HUES48 (cell line): ENCODE data around the gene ZNF771.

Experiments used
- H3K27ac ChIP-seq: one replicate; pipeline ENCODE4 v1.7.0; 2013; ENCODE audit warnings: low read depth, low read length, inconsistent platforms
- H3K27me3 ChIP-seq: 2 replicates; pipeline ENCODE4 v1.6.1; 2013; ENCODE audit warnings: mild to moderate bottlenecking, low read length; ENCODE audit not compliant: control insufficient read depth, insufficient read depth
- H3K36me3 ChIP-seq: 2 replicates; pipeline ENCODE4 v1.6.1; 2013; ENCODE audit warnings: low read length; ENCODE audit not compliant: control insufficient read depth, insufficient read depth
- H3K4me1 ChIP-seq: 2 replicates; pipeline ENCODE4 v1.6.1; 2013; ENCODE audit warnings: mild to moderate bottlenecking, low read length; ENCODE audit not compliant: control insufficient read depth, insufficient read depth
- H3K4me3 ChIP-seq: 2 replicates; pipeline ENCODE4 v1.5.1; 2013; ENCODE audit warnings: mild to moderate bottlenecking, low read depth, low read length
- H3K9ac ChIP-seq: 2 replicates; pipeline ENCODE4 v1.6.1; 2013; ENCODE audit warnings: mild to moderate bottlenecking, low read depth, low read length, moderate library complexity
- H3K9me3 ChIP-seq: 2 replicates; pipeline ENCODE4 v1.6.1; 2013; ENCODE audit warnings: low read length; ENCODE audit not compliant: control insufficient read depth, insufficient read depth

The ZNF771 gene

GRCh38 chr16:30406795-30407101, 658 bp upstream of the ZNF771 start:
- H3K36me3 ChIP-seq: peaks cover 15% of the 10 kb centered on the region
- H3K27me3 ChIP-seq: no peaks in the 10 kb centered on the region
- peaks cover 6% of the 10 kb centered on the region; the same call in 1 of the 2 replicates for H3K4me1 ChIP-seq
- no peaks in the 10 kb centered on the region for H3K9me3 ChIP-seq
- peak overlapping the region; percentile 95 for H3K27ac ChIP-seq
- peak overlapping the region; percentile 90 for H3K9ac ChIP-seq
- H3K4me3 ChIP-seq: peak overlapping the region; percentile 96

- H3K4me1 ChIP-seq: peaks cover 6% of the 10 kb centered on the region; the same call in 1 of the 2 replicates
- H3K27ac ChIP-seq: peak overlapping the region; percentile 95
- H3K9me3 ChIP-seq: no peaks in the 10 kb centered on the region
- peak overlapping the region; percentile 84 for H3K9ac ChIP-seq
- peak overlapping the region; percentile 96 for H3K4me3 ChIP-seq
- H3K36me3 ChIP-seq: peaks cover 26% of the 10 kb centered on the region
- H3K27me3 ChIP-seq: no peaks in the 10 kb centered on the region
These were observed 563 bp downstream of the ZNF771 start for GRCh38 chr16:30407804-30408534.

- H3K4me1 ChIP-seq: peaks cover 6% of the 10 kb centered on the region; the same call in 1 of the 2 replicates
- no peak overlapping the region for H3K4me3 ChIP-seq
- peak overlapping the region; percentile 51 for H3K27ac ChIP-seq
- H3K27me3 ChIP-seq: no peaks in the 10 kb centered on the region
- no peaks in the 10 kb centered on the region for H3K9me3 ChIP-seq
- H3K36me3 ChIP-seq: peaks cover 40% of the 10 kb centered on the region
- H3K9ac ChIP-seq: no peak overlapping the region
These were observed 2.0 kb downstream of the ZNF771 start for GRCh38 chr16:30409125-30410060.

- H3K9ac ChIP-seq: no peak overlapping the region
- H3K36me3 ChIP-seq: peaks cover 41% of the 10 kb centered on the region
- H3K27me3 ChIP-seq: no peaks in the 10 kb centered on the region
- no peaks in the 10 kb centered on the region for H3K9me3 ChIP-seq
- peaks cover 6% of the 10 kb centered on the region for H3K4me1 ChIP-seq
- H3K4me3 ChIP-seq: no peak overlapping the region
- no peak overlapping the region for H3K27ac ChIP-seq
These were observed 5.9 kb downstream of the ZNF771 start for GRCh38 chr16:30413112-30413806.

- Histone ChIP-seq H3K4me1 (peaks cover 10% of the 10 kb centered on the region), H3K4me3 (no peak overlapping the region), H3K36me3 (peaks cover 41% of the 10 kb centered on the region), H3K9ac (no peak overlapping the region), H3K27ac (no peak overlapping the region), H3K9me3 (no peaks in the 10 kb centered on the region), H3K27me3 (no peaks in the 10 kb centered on the region)
These were observed 6.8 kb downstream of the ZNF771 start for GRCh38 chr16:30414159-30414558.

- peaks cover 5% of the 10 kb centered on the region for H3K4me1 ChIP-seq
- H3K9ac ChIP-seq: no peak overlapping the region
- H3K27me3 ChIP-seq: no peaks in the 10 kb centered on the region
- H3K36me3 ChIP-seq: peaks cover 43% of the 10 kb centered on the region
- H3K9me3 ChIP-seq: no peaks in the 10 kb centered on the region
- H3K27ac ChIP-seq: no peak overlapping the region
- no peak overlapping the region for H3K4me3 ChIP-seq
These were observed 8.7 kb downstream of the ZNF771 start for GRCh38 chr16:30416047-30416603.

GRCh38 chr16:30416624-30417528, 9.5 kb downstream of the ZNF771 start:
- H3K9ac ChIP-seq: peak overlapping the region; percentile 39; the same call in 1 of the 2 replicates

GRCh38 chr16:30417529-30418349, 10.3 kb downstream of the ZNF771 start:
- Histone ChIP-seq H3K9me3 (no peaks in the 10 kb centered on the region), H3K9ac (peak overlapping the region; percentile 39; the same call in 1 of the 2 replicates), H3K27me3 (no peaks in the 10 kb centered on the region), H3K4me3 (peak overlapping the region; percentile 62), H3K36me3 (peaks cover 42% of the 10 kb centered on the region), H3K4me1 (peaks cover 5% of the 10 kb centered on the region), H3K27ac (peak overlapping the region; percentile 76)

More at GRCh38 chr16:30416624-30417528, 9.5 kb downstream of the ZNF771 start:
- Histone ChIP-seq H3K4me3 (peak overlapping the region; percentile 62), H3K36me3 (peaks cover 42% of the 10 kb centered on the region), H3K27ac (peak overlapping the region; percentile 76), H3K27me3 (no peaks in the 10 kb centered on the region), H3K4me1 (peaks cover 5% of the 10 kb centered on the region), H3K9me3 (no peaks in the 10 kb centered on the region)

GRCh38 chr16:30418350-30419181, 11.2 kb downstream of the ZNF771 start:
- H3K4me1 ChIP-seq: peaks cover 5% of the 10 kb centered on the region
- H3K4me3 ChIP-seq: peak overlapping the region; percentile 62
- H3K9me3 ChIP-seq: no peaks in the 10 kb centered on the region
- peaks cover 38% of the 10 kb centered on the region for H3K36me3 ChIP-seq
- H3K27ac ChIP-seq: peak overlapping the region; percentile 76
- no peaks in the 10 kb centered on the region for H3K27me3 ChIP-seq
- H3K9ac ChIP-seq: no peak overlapping the region; the same call in 1 of the 2 replicates
